Fibroblast of lung (primary cell): ENCODE results near the gene C11orf68. TPM values are rescaled to one million over a fixed set of nuclear protein-coding genes. Genes with fewer than 3 reads are reported as not detected.

ENCODE experiments used
- DNase-seq, 2 donors: peaks; one replicate each; pipeline versions ENCODE4 v3.0.0 to v3.0.0-alpha.2; 2010; ENCODE audit warnings: low read depth in 2 of 2
- H2AFZ ChIP-seq: 2 replicates; pipeline ENCODE4 v1.5.1; 2012; ENCODE audit warnings: low read length, control low read depth, inconsistent platforms
- H3K27ac ChIP-seq: 2 replicates; pipeline ENCODE4 v1.5.1; 2011; ENCODE audit warnings: low read length, control low read depth; ENCODE audit not compliant: insufficient read depth
- H3K27me3 ChIP-seq: 2 replicates; pipeline ENCODE4 v1.5.1; 2011; ENCODE audit warnings: mild to moderate bottlenecking, low read length; ENCODE audit not compliant: control insufficient read depth, insufficient read depth
- H3K36me3 ChIP-seq: 2 replicates; pipeline ENCODE4 v1.5.1; 2011; ENCODE audit warnings: low read length; ENCODE audit not compliant: control insufficient read depth, insufficient read depth
- H3K4me1 ChIP-seq: 2 replicates; pipeline ENCODE4 v1.5.1; 2011; ENCODE audit warnings: low read length; ENCODE audit not compliant: control insufficient read depth, insufficient read depth; ENCODE audit errors: extremely low read depth
- H3K4me2 ChIP-seq: 2 replicates; pipeline ENCODE4 v1.5.1; 2011; ENCODE audit warnings: low read length, control low read depth; ENCODE audit not compliant: insufficient read depth; ENCODE audit errors: extremely low read depth
- H3K4me3 ChIP-seq, 4 experiments: fragments of 200-600 bp in 1 of 4; sonication (generic) in 1 of 4; replicated peaks in 1 of 4; 2 replicates each; pipeline ENCODE4 v1.5.1; 2011 to 2016; ENCODE audit warnings: low read length in 4 of 4, low read depth in 3 of 4, mild to moderate bottlenecking in 3 of 4, control low read depth in 2 of 4, inconsistent platforms in 1 of 4, mixed read lengths in 1 of 4; ENCODE audit not compliant: insufficient read depth in 1 of 4; ENCODE audit errors: control extremely low read depth in 1 of 4
- H3K79me2 ChIP-seq: 2 replicates; pipeline ENCODE4 v1.5.1; 2012; ENCODE audit warnings: mild to moderate bottlenecking, low read length, inconsistent platforms; ENCODE audit not compliant: control insufficient read depth, insufficient read depth
- H3K9ac ChIP-seq: 2 replicates; pipeline ENCODE4 v1.5.1; 2011; ENCODE audit warnings: mild to moderate bottlenecking, low read length, control low read depth; ENCODE audit not compliant: insufficient read depth
- H3K9me3 ChIP-seq: 2 replicates; pipeline ENCODE4 v1.5.1; 2012; ENCODE audit warnings: low read depth, low read length; ENCODE audit not compliant: control insufficient read depth, insufficient read depth
- H4K20me1 ChIP-seq: 2 replicates; pipeline ENCODE4 v1.5.1; 2011; ENCODE audit warnings: low read length; ENCODE audit not compliant: control insufficient read depth, insufficient read depth; ENCODE audit errors: extremely low read depth
- CTCF ChIP-seq, 2 donors: IDR thresholded peaks in 1 of 2; conservative IDR thresholded peaks in 1 of 2; 1 replicate in 1 of 2; 2 replicates in 1 of 2; pipeline ENCODE4 v1.5.1; 2011 to 2012; ENCODE audit warnings: low read length in 2 of 2, control low read depth in 1 of 2, inconsistent platforms in 1 of 2, low read depth in 1 of 2, mild to moderate bottlenecking in 1 of 2
- EZH2 ChIP-seq: IDR thresholded peaks from 2 replicates; pipeline ENCODE4 v1.5.1; 2012; ENCODE audit warnings: low read length, control low read depth, mild to moderate bottlenecking; ENCODE audit errors: missing control alignments
- polyA plus RNA-seq, 2 donors: library from polyadenylated mRNA; depleted of rRNA in 1 of 2; stranded (reverse) in 1 of 2; unstranded in 1 of 2; fragments of >200 nt; gene quantifications; 2 replicates each; pipeline ENCODE4 v1.2.1, GENCODE V29; 2011 to 2012; ENCODE audit warnings: missing spikeins in 1 of 2
- total RNA-seq: library from RNA; depleted of rRNA; stranded (reverse); fragments of >200 nt; gene quantifications from 2 replicates; pipeline ENCODE4 v1.2.1, GENCODE V29; 2014

The C11orf68 gene
- total and polyA plus RNA-seq, 2 donors (not counting 1 experiment from before 2014, with no cell fraction given), result 26.6 to 27.6 TPM

- Histone ChIP-seq H3K9ac (no peak overlapping the region), H4K20me1 (no peaks in the 10 kb centered on the region), H3K79me2 (peaks cover 25% of the 10 kb centered on the region), H3K4me1 (peaks cover 7% of the 10 kb centered on the region), H3K9me3 (no peaks in the 10 kb centered on the region), H3K27me3 (no peaks in the 10 kb centered on the region), H3K27ac (no peak overlapping the region), H3K4me3 (no peak overlapping the region), H3K4me2 (no peak overlapping the region), H2AFZ (no peak overlapping the region), H3K36me3 (peaks cover 35% of the 10 kb centered on the region)
- DNase-seq, result no peak
- TF ChIP-seq EZH2, result no peak
Observed at GRCh38 chr11:65883786-65884715, 34.8 kb downstream of the C11orf68 start.

GRCh38 chr11:65883058-65883761 is 35.7 kb downstream of the C11orf68 start:
- Histone ChIP-seq H3K27me3 (no peaks in the 10 kb centered on the region), H3K36me3 (peaks cover 35% of the 10 kb centered on the region), H3K79me2 (peaks cover 25% of the 10 kb centered on the region), H3K4me2 (no peak overlapping the region), H2AFZ (no peak overlapping the region), H3K27ac (no peak overlapping the region), H3K9ac (no peak overlapping the region), H3K4me3 (no peak overlapping the region), H3K4me1 (peaks cover 7% of the 10 kb centered on the region), H4K20me1 (no peaks in the 10 kb centered on the region), H3K9me3 (no peaks in the 10 kb centered on the region)
- no peak for DNase-seq
- TF ChIP-seq EZH2, result no peak

GRCh38 chr11:65882120-65883057 is 36.5 kb downstream of the C11orf68 start:
- H3K36me3 ChIP-seq, result peaks cover 35% of the 10 kb centered on the region
- H3K27me3 ChIP-seq, result no peaks in the 10 kb centered on the region

More at GRCh38 chr11:65882120-65883057, 36.5 kb downstream of the C11orf68 start:
- peaks cover 5% of the 10 kb centered on the region for H3K4me1 ChIP-seq
- TF ChIP-seq CTCF (conservative IDR thresholded peaks at IDR 0.05 in 1 of 2, IDR thresholded peaks at IDR 0.05 in 1 of 2; ENCODE audit: low read depth in 1 of 2, low read length in 2 of 2) (no peak), EZH2 (no peak)
- DNase-seq, result no peak
- no peak overlapping the region for H3K4me2 ChIP-seq
- no peaks in the 10 kb centered on the region for H3K9me3 ChIP-seq
- H2AFZ ChIP-seq, result no peak overlapping the region
- H4K20me1 ChIP-seq, result no peaks in the 10 kb centered on the region
- H3K9ac ChIP-seq, result no peak overlapping the region
- H3K4me3 ChIP-seq, result no peak overlapping the region
- no peak overlapping the region for H3K27ac ChIP-seq
- H3K79me2 ChIP-seq, result peaks cover 21% of the 10 kb centered on the region
